GM21528 (cell line): Measurements from ENCODE around the gene SPTA1.
"Not testable (repeated sequence)": the region's sequence is repeated elsewhere in the genome, so short reads cannot be mapped to it uniquely, and the experiment has no call there.

Source experiments
- ATAC-seq: cut with Tn5 transposase; IDR thresholded peaks from one replicate; pipeline ENCODE4 v1.9.1; 2021; ENCODE audit warnings: mild to moderate bottlenecking, moderate library complexity; ENCODE audit not compliant: unreplicated experiment, low FRiP score

Gene SPTA1

DNA sequence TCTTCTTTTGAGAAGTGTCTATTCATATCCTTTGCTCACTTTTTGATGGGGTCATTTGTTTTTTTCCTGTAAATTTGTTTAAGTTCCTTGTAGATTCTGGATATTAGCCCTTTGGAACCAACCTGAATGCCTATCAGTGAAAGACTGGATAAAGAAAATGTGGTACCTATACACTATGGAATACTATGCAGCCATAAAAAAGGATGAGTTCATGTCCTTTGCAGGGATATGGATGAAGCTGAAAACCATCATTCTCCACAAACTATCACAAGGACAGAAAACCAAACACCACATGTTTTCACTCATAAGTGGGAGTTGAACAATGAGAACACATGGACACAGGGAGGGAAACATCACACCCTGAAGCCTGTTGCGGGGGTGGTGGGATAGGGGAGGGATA, 1.8 kb upstream of the SPTA1 start:
- not testable (repeated sequence) for ATAC-seq

GRCh38 chr1:158687037-158687436, 522 bp upstream of the SPTA1 start:
- ATAC-seq, result no peak

GRCh38 chr1:158685085-158685484, 1.4 kb downstream of the SPTA1 start:
- no peak for ATAC-seq

DNA sequence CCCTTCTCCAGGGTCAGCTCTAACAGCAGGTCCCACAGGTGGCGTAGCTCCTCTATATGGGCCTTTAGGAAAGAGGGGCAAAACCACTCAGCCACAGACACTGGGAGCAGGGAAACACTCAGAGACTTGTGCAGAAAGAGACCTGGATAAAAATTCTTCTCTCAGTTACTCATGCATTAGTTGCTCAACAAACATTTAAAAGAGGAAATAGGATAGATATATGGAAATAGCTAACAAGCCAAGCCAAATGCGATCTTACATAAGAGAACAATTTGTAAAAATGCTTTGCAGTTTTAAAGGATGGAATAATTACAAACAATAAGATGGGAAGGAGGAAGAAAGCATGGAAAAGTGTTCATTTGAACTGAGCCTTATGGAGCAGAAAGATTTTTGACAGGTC, 4.9 kb downstream of the SPTA1 start:
- ATAC-seq, result no peak

- no peak for ATAC-seq
Observed at GRCh38 chr1:158679289-158679688, 7.2 kb downstream of the SPTA1 start.

GRCh38 chr1:158675563-158676323, 10.8 kb downstream of the SPTA1 start:
- ATAC-seq, result no peak

DNA sequence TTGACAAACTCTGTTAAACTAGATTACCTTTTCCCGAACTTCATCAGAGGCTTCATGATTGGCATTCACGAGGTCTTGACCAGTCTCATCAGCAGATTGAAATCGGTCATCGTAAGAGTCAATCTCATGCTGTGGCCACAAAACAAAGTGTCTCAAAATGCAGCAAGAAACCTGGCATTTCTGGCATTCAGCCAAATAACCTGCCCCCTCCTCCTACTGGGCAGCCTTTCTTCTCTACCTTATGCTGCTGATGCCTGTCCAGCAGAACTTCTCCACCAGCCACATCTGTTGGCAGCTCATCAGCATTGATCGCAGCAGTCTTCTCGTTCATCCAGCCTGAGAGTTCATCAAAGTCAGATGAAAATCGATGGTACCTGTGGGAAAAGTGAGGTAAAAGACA, 12.2 kb downstream of the SPTA1 start:
- no peak for ATAC-seq

DNA sequence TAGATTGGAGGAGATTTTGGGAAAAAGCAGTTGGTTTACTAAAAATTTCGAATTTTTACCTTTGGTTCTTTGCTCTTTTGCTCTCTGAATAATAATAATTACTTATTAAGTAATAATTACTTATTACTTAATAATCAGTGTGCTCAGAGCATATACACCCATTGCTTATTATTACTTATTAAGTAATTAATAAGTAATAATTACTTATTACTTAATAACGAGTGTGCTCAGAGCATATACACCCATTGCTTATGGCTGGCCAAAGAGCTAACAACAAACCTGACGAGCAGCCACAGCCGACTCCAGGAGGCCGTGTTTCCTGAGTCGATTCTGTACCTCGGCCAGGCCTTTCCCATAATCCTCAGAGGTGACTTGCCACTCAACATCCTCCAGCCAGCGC, 20.5 kb downstream of the SPTA1 start:
- ATAC-seq, result no peak

DNA sequence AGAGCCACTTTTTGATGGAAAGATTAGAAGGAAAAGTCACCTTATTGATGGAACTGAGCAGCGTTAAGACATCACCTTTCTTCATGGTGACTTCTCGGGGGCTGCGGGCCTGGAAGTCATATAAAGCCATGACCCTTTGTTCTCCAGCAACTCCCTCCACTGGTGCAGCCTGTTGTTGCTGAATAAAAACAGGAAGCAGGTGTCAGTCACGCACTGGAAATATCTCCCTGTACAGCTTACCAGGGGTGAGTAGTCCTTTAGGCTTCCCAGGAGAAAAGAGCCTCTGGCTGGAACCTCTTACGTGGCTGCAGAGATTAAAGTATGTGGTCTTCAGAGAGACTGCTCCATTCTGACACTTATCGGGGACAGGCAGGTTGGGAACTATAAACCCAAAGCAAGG, 31.9 kb downstream of the SPTA1 start:
- no peak for ATAC-seq

DNA sequence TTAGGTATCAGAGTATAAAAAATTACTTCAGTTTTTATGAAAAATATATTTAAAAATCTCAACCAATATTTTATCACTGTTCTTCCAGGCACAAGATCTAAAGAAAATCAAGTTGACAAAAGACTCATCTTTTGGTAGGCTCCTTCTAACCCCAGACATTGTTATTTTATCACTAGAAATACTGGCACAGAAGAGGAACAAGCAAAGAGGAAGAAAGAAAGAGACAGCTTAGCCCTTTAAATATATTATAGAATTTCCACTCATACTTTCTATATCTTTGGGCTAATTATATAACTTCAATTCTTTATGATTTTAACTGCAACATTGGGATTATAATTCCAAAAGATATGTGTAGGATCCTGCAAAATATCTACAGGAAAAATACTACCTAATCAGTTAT, 32.4 kb downstream of the SPTA1 start:
- ATAC-seq, result no peak

DNA sequence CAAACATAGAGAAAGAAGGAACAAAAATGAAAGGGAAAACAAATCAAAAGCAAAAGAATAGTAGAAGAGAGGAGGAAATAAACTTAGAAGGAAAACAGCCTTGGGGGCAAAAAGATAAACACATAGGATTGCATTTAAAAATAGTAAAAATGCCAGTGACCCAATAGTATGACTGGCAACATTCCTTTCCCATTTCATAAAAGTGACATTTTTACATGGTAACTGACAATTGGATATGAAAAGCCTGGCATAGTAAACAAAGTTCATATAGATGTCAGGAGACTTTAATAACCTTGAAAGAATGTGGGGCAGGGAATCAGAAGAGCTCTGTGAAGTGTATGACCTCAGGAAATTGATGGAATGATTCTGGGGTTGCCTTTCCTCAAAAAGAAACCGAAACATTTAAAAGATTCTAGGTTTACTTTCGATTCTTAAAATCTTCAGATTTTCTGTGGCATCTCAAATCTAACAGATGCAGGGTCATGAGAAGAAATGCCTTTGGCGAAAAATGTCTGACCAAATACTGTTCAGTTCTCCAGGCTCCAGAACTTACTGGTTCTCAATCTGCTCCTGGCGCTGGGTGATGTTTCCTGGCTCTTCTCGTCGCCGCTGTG, 33.7 kb downstream of the SPTA1 start:
- ATAC-seq, result no peak

DNA sequence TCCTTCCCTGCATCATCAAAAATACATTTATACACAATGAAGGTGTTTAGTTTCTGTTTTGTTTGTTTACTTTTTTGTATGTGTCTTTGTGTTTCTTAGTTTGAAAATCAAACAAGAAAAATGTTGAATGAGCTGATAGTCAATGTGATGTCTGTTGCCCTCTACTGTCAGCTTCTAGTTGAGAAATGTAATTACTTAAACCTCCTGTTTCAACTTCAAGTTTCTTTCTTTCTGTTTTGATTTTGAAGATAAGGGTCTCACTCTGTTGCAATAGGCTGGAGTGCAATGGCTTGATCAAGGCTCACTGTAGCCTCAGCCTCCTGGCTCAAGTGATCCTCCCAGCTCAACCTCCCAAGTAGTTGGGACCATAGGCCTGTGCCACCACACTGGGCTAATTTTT, 37.5 kb downstream of the SPTA1 start:
- ATAC-seq, result no peak

- no peak for ATAC-seq
Observed at GRCh38 chr1:158646465-158646864, 40.0 kb downstream of the SPTA1 start.

GRCh38 chr1:158644449-158644848, 42.1 kb downstream of the SPTA1 start:
- no peak for ATAC-seq

DNA sequence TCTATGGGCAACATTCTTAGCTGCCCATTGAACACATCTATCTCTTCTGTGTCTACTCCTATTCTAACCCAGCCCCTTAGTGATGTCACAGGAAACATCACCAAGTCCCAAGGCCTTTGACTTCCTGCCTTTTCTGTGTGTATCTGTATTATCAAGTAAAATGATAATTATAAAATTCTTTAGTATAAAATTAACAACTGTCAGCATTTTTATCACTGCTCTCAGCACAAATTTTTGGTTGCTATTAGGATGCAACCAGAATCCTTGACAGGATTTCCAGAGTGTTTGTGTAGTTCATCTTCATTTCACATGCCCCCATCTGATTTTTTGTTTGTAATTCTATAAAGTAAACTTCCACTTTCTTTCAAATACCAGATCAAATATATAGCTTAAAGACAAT, 47.6 kb downstream of the SPTA1 start:
- ATAC-seq, result no peak

DNA sequence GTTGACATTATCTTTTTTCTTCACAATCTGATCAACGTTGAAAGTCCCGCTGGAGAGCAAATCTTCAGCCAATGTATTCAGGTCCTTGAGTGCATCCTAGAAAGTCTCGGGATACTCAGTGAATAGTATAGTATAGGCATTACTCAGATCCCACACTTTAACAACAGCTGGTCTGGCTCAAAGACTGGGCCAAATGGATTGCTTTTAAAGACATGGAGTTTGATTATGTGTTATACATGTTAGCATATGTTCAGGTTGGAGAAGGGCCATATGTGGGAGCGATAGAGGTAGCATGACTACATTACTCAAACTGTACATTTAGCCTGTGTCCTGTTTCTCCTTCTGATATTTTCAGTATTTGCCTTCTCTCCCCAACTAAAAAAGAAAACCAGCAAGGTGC, 48.4 kb downstream of the SPTA1 start:
- ATAC-seq, result no peak

DNA sequence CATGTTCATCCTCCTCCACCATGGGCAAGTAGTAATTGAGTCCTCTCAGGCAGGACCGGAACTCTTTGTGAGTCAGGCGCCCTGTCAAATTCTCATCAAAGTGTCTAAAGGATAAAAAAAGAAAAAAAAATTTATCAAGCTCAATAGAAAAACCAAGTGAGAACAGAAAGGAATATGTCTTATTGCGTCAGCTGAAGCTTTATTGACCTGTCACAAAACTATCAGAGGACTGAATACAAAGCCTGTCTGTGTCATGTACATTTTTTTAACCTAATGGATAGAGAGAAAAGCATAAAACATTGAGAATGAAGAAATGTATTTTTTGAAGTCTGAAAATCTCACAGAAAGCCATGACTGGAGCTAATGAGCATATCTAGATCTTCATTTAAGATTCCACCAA, 72.8 kb downstream of the SPTA1 start:
- no peak for ATAC-seq

- no peak for ATAC-seq
Observed at GRCh38 chr1:158611916-158612315, 74.6 kb downstream of the SPTA1 start.

DNA sequence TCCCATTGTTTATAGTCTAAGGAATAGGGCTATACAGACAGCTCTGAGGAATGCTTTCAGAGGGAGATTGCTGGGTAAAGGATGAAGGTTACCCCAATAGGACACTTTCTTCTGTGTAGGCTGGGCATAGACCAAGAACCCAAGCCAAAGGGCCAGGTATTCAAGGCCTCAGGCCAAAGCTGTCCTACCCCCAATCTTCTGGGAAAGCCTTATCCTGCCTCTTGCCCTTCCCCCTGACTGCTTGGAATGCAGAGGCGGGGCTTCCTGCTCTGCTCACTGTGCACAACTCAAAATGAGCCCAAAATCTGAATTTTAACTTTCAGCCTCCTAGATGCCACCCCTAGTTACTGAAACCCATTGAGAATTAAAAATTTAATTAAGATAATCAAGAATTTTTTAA, 79.2 kb downstream of the SPTA1 start:
- no peak for ATAC-seq

DNA sequence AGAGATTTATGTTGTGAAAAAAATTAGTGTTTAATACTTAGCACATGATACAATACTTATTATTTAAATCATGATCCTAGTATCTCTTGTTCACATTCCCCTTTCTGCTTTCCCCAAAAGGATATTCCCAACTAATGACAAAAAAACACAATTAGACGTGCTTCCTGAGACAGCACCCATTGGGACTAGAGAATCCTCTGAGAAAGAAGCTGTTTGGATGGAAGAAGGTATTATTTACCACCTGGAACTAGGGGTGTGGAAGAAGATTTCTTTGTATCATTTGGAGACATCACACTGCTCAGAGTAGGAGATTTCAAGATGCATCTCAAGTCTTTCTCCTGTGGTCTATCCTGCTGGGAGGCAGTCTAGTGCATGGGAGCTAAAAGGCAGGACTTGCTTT, 81.5 kb downstream of the SPTA1 start, which contains the start of gene OR10Z1:
Gene OR10Z1, plus strand, starts transcription at position 301 of the 400 bp plus-strand sequence. CDS start 1,171 bp downstream, outside the sequence.
- ATAC-seq, result no peak

GRCh38 chr1:158600735-158601134, 85.8 kb downstream of the SPTA1 start:
- no peak for ATAC-seq

DNA sequence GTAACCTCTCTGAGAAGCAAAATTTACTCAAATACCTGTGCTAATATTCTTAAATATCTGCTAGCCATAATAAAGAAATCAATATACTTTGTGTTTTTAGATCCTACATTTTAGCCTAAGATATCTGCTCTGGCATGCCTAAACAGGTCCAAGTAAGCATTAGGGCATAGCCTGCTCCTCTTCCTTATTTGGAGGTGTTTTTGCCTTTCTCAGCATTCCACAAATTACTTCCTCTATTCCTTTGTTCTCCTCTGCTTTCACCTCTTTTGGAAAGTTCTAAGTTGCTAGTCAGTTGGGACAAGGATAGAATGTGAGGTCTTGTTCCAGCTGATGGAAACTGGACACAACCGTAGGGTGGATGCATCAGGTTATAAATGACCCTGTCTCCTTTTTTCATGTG, 99.6 kb downstream of the SPTA1 start:
- no peak for ATAC-seq
